Measurements from ENCODE around the gene ZSCAN5B.

DNA sequence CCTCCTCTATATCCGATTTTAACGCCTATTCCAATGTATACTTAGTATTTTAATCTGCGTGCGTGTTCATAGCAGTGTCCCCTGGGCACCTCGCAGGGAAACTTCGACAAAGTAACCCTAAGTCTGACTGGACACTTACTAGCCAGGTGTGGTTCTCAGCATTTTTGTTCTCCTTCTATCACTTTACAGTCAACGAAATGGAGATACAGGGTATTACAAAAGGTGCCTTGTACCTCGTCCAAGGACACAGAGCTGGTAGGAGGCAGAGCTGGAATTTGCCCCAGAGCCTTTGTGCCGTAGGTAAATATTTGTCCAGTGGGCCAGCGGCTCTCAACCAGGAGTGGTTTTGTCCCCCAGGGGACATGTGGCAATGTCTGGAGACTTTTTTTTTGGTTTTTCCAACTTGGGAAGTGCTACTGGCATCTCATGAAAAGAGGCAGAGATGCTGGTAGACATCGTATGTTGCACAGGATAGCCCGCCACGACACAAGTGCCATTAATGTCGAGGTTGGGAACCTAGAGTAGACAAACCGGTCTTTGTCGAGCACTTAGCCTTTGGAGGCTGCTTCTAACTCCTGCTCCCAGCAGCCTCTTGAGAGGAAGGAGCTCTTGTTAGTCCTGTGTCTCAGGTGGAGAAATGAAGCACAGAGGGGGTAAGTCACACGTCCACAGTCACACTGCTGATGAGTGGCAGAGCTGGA is 55.3 kb downstream of the ZSCAN5B start:
- TF ChIP-seq POLR2A (IDR thresholded peaks at IDR 0.05; ENCODE audit: low read depth, low read length) = no peak
- TF ChIP-seq TAF1 (IDR thresholded peaks at IDR 0.05; ENCODE audit: borderline replicate concordance, low read depth, low read length) = no peak
- TF ChIP-seq POLR2AphosphoS5 (IDR thresholded peaks at IDR 0.05; ENCODE audit: low read depth, low read length) = no peak

All from GM12892 (cell line).